Spleen (tissue), 7 donors: Measurements from ENCODE around the gene ICAM4.

Experiments
- CTCF ChIP-seq, 11 experiments: fragments of 200-600 bp in 7 of 11; fragments of 450-650 bp in 4 of 11; sonication (generic) in 4 of 11; IDR thresholded peaks in 8 of 11; conservative IDR thresholded peaks in 3 of 11; 1 replicate in 7 of 11; 2 replicates in 4 of 11; pipeline versions ENCODE4 v1.4.0 to v1.8.0; 2016 to 2021; ENCODE audit warnings: antibody characterized with exemption in 11 of 11, inconsistent platforms in 4 of 11, mild to moderate bottlenecking in 1 of 11
- POLR2A ChIP-seq, 3 donors: fragments of 450-650 bp; IDR thresholded peaks; one replicate each; pipeline ENCODE4 v1.5.1; 2017; ENCODE audit warnings: antibody characterized with exemption in 3 of 3, mild to moderate bottlenecking in 1 of 3
- donor health status: DM: no; HTN: no; CAD: no; lungs with moderate emphysema.
- donor health status: DM: no; HTN: no; CAD: no.
- donor health status: DM: no; HTN: no; CAD: no.

- no peak for TF ChIP-seq POLR2A (IDR thresholded peaks at IDR 0.05)
- no peak for TF ChIP-seq CTCF (IDR thresholded peaks at IDR 0.05 in 8 of 11, conservative IDR thresholded peaks at IDR 0.05 in 3 of 11)
Observed at GRCh38 chr19:10294368-10294697, 7.6 kb downstream of the ICAM4 start.
